Psoas muscle (tissue), 8 donors: Measurements from ENCODE around the gene DTNB. TPM values are rescaled to one million over a fixed set of nuclear protein-coding genes. Genes with fewer than 3 reads are reported as not detected.

ENCODE experiments used
- ATAC-seq, 4 donors: fragments of 200-7000 bp; cut with Tn5 transposase; one replicate each; pipeline ENCODE4 v1.9.1; 2020; ENCODE audit warnings: moderate library complexity in 3 of 4, mild to moderate bottlenecking in 2 of 4
- DNase-seq, 2 donors: peaks; one replicate each; pipeline ENCODE4 v3.0.0-alpha.2; 2020
- H3K27ac ChIP-seq: fragments of 200-600 bp; one replicate; pipeline ENCODE4 v1.8.0; 2022
- H3K27me3 ChIP-seq, 3 donors: fragments of 200-600 bp in 1 of 3; one replicate each; pipeline versions ENCODE4 v1.6.1 to v1.8.0; 2013 to 2022; ENCODE audit warnings: low read length in 2 of 3, mild to moderate bottlenecking in 2 of 3, moderate library complexity in 1 of 3; ENCODE audit not compliant: insufficient read depth in 3 of 3
- H3K36me3 ChIP-seq, 2 donors: fragments of 200-600 bp in 1 of 2; one replicate each; pipeline versions ENCODE4 v1.6.1 to v1.8.0; 2013 to 2022; ENCODE audit warnings: low read depth in 1 of 2, mild to moderate bottlenecking in 1 of 2, moderate library complexity in 1 of 2; ENCODE audit not compliant: insufficient read depth in 1 of 2
- H3K4me1 ChIP-seq: fragments of 200-600 bp; one replicate; pipeline ENCODE4 v1.8.0; 2022
- H3K4me3 ChIP-seq: fragments of 200-600 bp; one replicate; pipeline ENCODE4 v1.8.0; 2022; ENCODE audit warnings: mild to moderate bottlenecking
- H3K9me3 ChIP-seq: fragments of 200-600 bp; one replicate; pipeline ENCODE4 v1.8.0; 2022
- CTCF ChIP-seq: fragments of 200-600 bp; IDR thresholded peaks from one replicate; pipeline ENCODE4 v1.8.0; 2022; ENCODE audit warnings: antibody characterized with exemption
- WGBS, 3 donors: extraction: QIAGEN DNeasy Blood & Tissue Kit; methylation state at CpG; one replicate each; pipeline versions ENCODE4 v1.1.6 to v1.1.7; 2013; 5-methylcytosine and 5-hydroxymethylcytosine counted together
- intact Hi-C, 2 donors: fragments of 100-400 bp; cut with DNase I; formaldehyde crosslinking; loops; one replicate each; pipeline versions ENCODE4 v1.11.0 to v1.14.2; 2022
- polyA plus RNA-seq, 3 donors: library from polyadenylated mRNA; stranded (reverse); fragments of 200-250 nt; gene quantifications; one replicate each; pipeline ENCODE4 v1.2.3, GENCODE V29; 2013
- total RNA-seq, 4 donors: library from RNA; stranded (reverse); fragmentation: NEBNext Ultra II Directional in 2 of 4; extraction: Animal tissue kit (Norgen Biotek cat#: 25700) in 2 of 4; gene quantifications; one replicate each; pipeline versions ENCODE4 v1.2.1 to v1.2.4, GENCODE V29; 2021 to 2023
- donor health status: healthy with polysubstance abuse.
- donor health status: DM: no; HTN: no; CAD: no; lungs with moderate emphysema.
- donor health status: Bipolar disorder and iron deficiency.
- donor health status: healthy.
- donor health status: DM: yes; HTN: yes; CAD: no.
- donor health status: DM: no; HTN: no; CAD: no.
- donor health status: DM: no; HTN: no; CAD: no.
- donor health status: DM: yes; HTN: yes; CAD: no.

Gene DTNB
- total and polyA plus RNA-seq, 7 donors, result 2.3 to 6.3 (median 4.2) TPM

- Histone ChIP-seq H3K27ac (no peak overlapping the region), H3K36me3 (no peaks in the 10 kb centered on the region), H3K4me1 (no peaks in the 10 kb centered on the region), H3K4me3 (no peak overlapping the region), H3K27me3 (no peaks in the 10 kb centered on the region), H3K9me3 (no peaks in the 10 kb centered on the region)
- ATAC-seq (no peak), DNase-seq (no peak)
- TF ChIP-seq CTCF, result no peak
- WGBS, 3 donors, result 99 to 100% (median 99%) methylated on average over 3 of the region's 3 CpGs
- intact Hi-C loops, result no loop called here
Measured at GRCh38 chr2:25546852-25547251, 126.5 kb downstream of the DTNB start.

GRCh38 chr2:25545899-25546298 lies 127.5 kb downstream of the DTNB start:
- no peaks in the 10 kb centered on the region for H3K36me3 ChIP-seq
- no peaks in the 10 kb centered on the region for H3K27me3 ChIP-seq
- no peak overlapping the region for H3K4me3 ChIP-seq
- WGBS, 3 donors, result 92 to 95% (median 93%) methylated on average over 4 of the region's 4 CpGs
- intact Hi-C loops, result no loop called here
- H3K9me3 ChIP-seq, result no peaks in the 10 kb centered on the region
- no peaks in the 10 kb centered on the region for H3K4me1 ChIP-seq
- no peak for TF ChIP-seq CTCF
- no peak overlapping the region for H3K27ac ChIP-seq
- DNase-seq (no peak), ATAC-seq (no peak)

GRCh38 chr2:25544445-25544844 lies 128.9 kb downstream of the DTNB start:
- DNase-seq (no peak), ATAC-seq (no peak)
- intact Hi-C loops, result no loop called here
- Histone ChIP-seq H3K36me3 (no peaks in the 10 kb centered on the region), H3K27ac (no peak overlapping the region), H3K4me3 (no peak overlapping the region), H3K9me3 (no peaks in the 10 kb centered on the region), H3K27me3 (no peaks in the 10 kb centered on the region), H3K4me1 (no peaks in the 10 kb centered on the region)
- TF ChIP-seq CTCF, result no peak

- DNase-seq, result no peak
- Histone ChIP-seq H3K27ac (no peak overlapping the region), H3K27me3 (no peaks in the 10 kb centered on the region), H3K36me3 (no peaks in the 10 kb centered on the region), H3K4me1 (no peaks in the 10 kb centered on the region), H3K9me3 (no peaks in the 10 kb centered on the region), H3K4me3 (no peak overlapping the region)
- 77 to 90% (median 79%) methylated on average over 10 of the region's 10 CpGs for WGBS, 3 donors
- intact Hi-C loops, result no loop called here
- TF ChIP-seq CTCF, result no peak
- ATAC-seq, result no peak
Measured at GRCh38 chr2:25543939-25544338, 129.4 kb downstream of the DTNB start.

GRCh38 chr2:25541378-25541777 lies 132.0 kb downstream of the DTNB start:
- no peak for ATAC-seq
- TF ChIP-seq CTCF, result no peak
- Histone ChIP-seq H3K27ac (no peak overlapping the region), H3K9me3 (no peaks in the 10 kb centered on the region), H3K4me3 (no peak overlapping the region), H3K36me3 (no peaks in the 10 kb centered on the region), H3K4me1 (no peaks in the 10 kb centered on the region), H3K27me3 (no peaks in the 10 kb centered on the region)
- no peak for DNase-seq
- whole genome bisulfite sequencing, 3 donors, result 96 to 98% (median 97%) methylated on average over 10 of the region's 10 CpGs
- intact Hi-C loops, result no loop called here
